Liver (tissue), 9 donors: Measurements from ENCODE around the gene PTCD1. TPM values are rescaled to one million over a fixed set of nuclear protein-coding genes. Genes with fewer than 3 reads are reported as not detected.

ENCODE experiments used
- DNase-seq: peaks from one replicate; pipeline ENCODE4 v3.0.0-alpha.2; 2017; ENCODE audit warnings: low spot score
- H3K27ac ChIP-seq, 2 donors: one replicate each; pipeline ENCODE4 v1.7.0; 2013; ENCODE audit warnings: inconsistent platforms in 2 of 2, low read length in 2 of 2, control low read depth in 1 of 2, low read depth in 1 of 2, mild to moderate bottlenecking in 1 of 2
- H3K27me3 ChIP-seq, 4 donors: one replicate each; pipeline versions ENCODE4 v1.6.1 to v1.7.0; 2013; ENCODE audit warnings: low read length in 3 of 4, inconsistent platforms in 1 of 4, mild to moderate bottlenecking in 1 of 4, moderate library complexity in 1 of 4; ENCODE audit not compliant: control insufficient read depth in 4 of 4, insufficient read depth in 4 of 4
- H3K36me3 ChIP-seq, 4 donors: one replicate each; pipeline versions ENCODE4 v1.6.1 to v1.7.0; 2013; ENCODE audit warnings: low read length in 3 of 4, mild to moderate bottlenecking in 3 of 4, low read depth in 1 of 4, moderate library complexity in 1 of 4; ENCODE audit not compliant: control insufficient read depth in 4 of 4, insufficient read depth in 3 of 4
- H3K4me1 ChIP-seq, 4 donors: one replicate each; pipeline versions ENCODE4 v1.6.1 to v1.7.0; 2013; ENCODE audit warnings: low read length in 3 of 4, mild to moderate bottlenecking in 3 of 4, moderate library complexity in 1 of 4; ENCODE audit not compliant: control insufficient read depth in 4 of 4, insufficient read depth in 4 of 4
- H3K4me3 ChIP-seq, 3 donors: one replicate each; pipeline versions ENCODE4 v1.6.1 to v1.7.0; 2013; ENCODE audit warnings: low read length in 3 of 3, control low read depth in 1 of 3, low read depth in 1 of 3, mild to moderate bottlenecking in 1 of 3
- H3K9ac ChIP-seq, 2 donors: one replicate each; pipeline ENCODE4 v1.7.0; 2013; ENCODE audit warnings: low read length in 2 of 2, mild to moderate bottlenecking in 2 of 2, moderate library complexity in 2 of 2, control low read depth in 1 of 2, low read depth in 1 of 2
- H3K9me3 ChIP-seq, 4 donors: one replicate each; pipeline versions ENCODE4 v1.6.1 to v1.7.0; 2013; ENCODE audit warnings: low read length in 3 of 4; ENCODE audit not compliant: control insufficient read depth in 4 of 4
- EGR1 ChIP-seq, 2 donors: IDR thresholded peaks; 2 replicates each; pipeline ENCODE4 v1.6.1; 2016 to 2018; ENCODE audit warnings: antibody characterized with exemption in 2 of 2, low read depth in 2 of 2
- FOXA1 ChIP-seq: IDR thresholded peaks from 2 replicates; pipeline ENCODE4 v1.6.1; 2016; ENCODE audit warnings: antibody characterized with exemption
- FOXA2 ChIP-seq: IDR thresholded peaks from 2 replicates; pipeline ENCODE4 v1.6.1; 2016; ENCODE audit warnings: antibody characterized with exemption
- GABPA ChIP-seq, 2 donors: IDR thresholded peaks in 1 of 2; conservative IDR thresholded peaks in 1 of 2; 2 replicates each; pipeline ENCODE4 v1.6.1; 2016; ENCODE audit warnings: antibody characterized with exemption in 2 of 2, mild to moderate bottlenecking in 1 of 2, moderate library complexity in 1 of 2
- HNF4A ChIP-seq, 2 donors: conservative IDR thresholded peaks; 2 replicates each; pipeline ENCODE4 v1.6.1; 2016; ENCODE audit warnings: antibody characterized with exemption in 2 of 2, mild to moderate bottlenecking in 2 of 2
- HNF4G ChIP-seq: IDR thresholded peaks from 2 replicates; pipeline ENCODE4 v1.6.1; 2016; ENCODE audit warnings: antibody characterized with exemption
- RAD21 ChIP-seq, 2 donors: IDR thresholded peaks; 2 replicates each; pipeline ENCODE4 v1.6.1; 2016; ENCODE audit warnings: antibody characterized with exemption in 2 of 2, mild to moderate bottlenecking in 2 of 2
- RXRA ChIP-seq, 2 donors: IDR thresholded peaks; 2 replicates each; pipeline ENCODE4 v1.6.1; 2017 to 2018; ENCODE audit warnings: antibody characterized with exemption in 2 of 2, mild to moderate bottlenecking in 1 of 2
- SP1 ChIP-seq: IDR thresholded peaks from 2 replicates; pipeline ENCODE4 v1.6.1; 2018; ENCODE audit warnings: antibody characterized with exemption, mild to moderate bottlenecking
- TAF1 ChIP-seq: conservative IDR thresholded peaks from 2 replicates; pipeline ENCODE4 v1.6.1; 2016; ENCODE audit warnings: antibody characterized with exemption, mild to moderate bottlenecking
- YY1 ChIP-seq: IDR thresholded peaks from 2 replicates; pipeline ENCODE4 v1.6.1; 2016; ENCODE audit warnings: antibody characterized with exemption, mild to moderate bottlenecking
- WGBS: extraction: QIAGEN DNeasy Blood & Tissue Kit; methylation state at CpG from one replicate; pipeline ENCODE4 v1.1.7; 2013; 5-methylcytosine and 5-hydroxymethylcytosine counted together
- polyA plus RNA-seq, 2 donors: library from polyadenylated mRNA; stranded (reverse) in 1 of 2; unstranded in 1 of 2; fragments of 200-250 nt in 1 of 2; fragments of >200 nt in 1 of 2; fragmentation: Nextera tagmentation in 1 of 2; extraction: Ambion mirVana in 1 of 2; gene quantifications; one replicate each; pipeline versions ENCODE4 v1.2.1 to v1.2.3, GENCODE V29; 2013 to 2015
- total RNA-seq, 2 donors: library from RNA; depleted of rRNA; stranded (reverse); fragments of >200 nt; gene quantifications; one replicate each; pipeline ENCODE4 v1.2.3, GENCODE V29; 2014
- TF ChIP-seq, protein P1 (sequence below): IDR thresholded peaks from 2 replicates; pipeline ENCODE4 v1.6.1; 2016; ENCODE audit warnings: antibody characterized with exemption, mild to moderate bottlenecking
- TF ChIP-seq, protein P2 (sequence below): IDR thresholded peaks from 2 replicates; pipeline ENCODE4 v1.6.1; 2016; ENCODE audit warnings: antibody characterized with exemption
- TF ChIP-seq, protein P3 (sequence below): fragments of 150-350 bp; IDR thresholded peaks from 2 replicates; pipeline ENCODE4 v1.5.1; 2017; ENCODE audit warnings: improper control_type of control experiment, low read depth, low read length; ENCODE audit not compliant: missing input control
- TF ChIP-seq, protein P4 (sequence below): IDR thresholded peaks from 2 replicates; pipeline ENCODE4 v1.6.1; 2016; ENCODE audit warnings: antibody characterized with exemption
- donor health status: healthy.
- donor health status: healthy.
- donor health status: healthy.
- donor health status: healthy.
- donor health status: healthy.

The PTCD1 gene
- total and polyA plus RNA-seq, 4 donors: 3.1 to 4.3 (median 3.8) TPM

DNA sequence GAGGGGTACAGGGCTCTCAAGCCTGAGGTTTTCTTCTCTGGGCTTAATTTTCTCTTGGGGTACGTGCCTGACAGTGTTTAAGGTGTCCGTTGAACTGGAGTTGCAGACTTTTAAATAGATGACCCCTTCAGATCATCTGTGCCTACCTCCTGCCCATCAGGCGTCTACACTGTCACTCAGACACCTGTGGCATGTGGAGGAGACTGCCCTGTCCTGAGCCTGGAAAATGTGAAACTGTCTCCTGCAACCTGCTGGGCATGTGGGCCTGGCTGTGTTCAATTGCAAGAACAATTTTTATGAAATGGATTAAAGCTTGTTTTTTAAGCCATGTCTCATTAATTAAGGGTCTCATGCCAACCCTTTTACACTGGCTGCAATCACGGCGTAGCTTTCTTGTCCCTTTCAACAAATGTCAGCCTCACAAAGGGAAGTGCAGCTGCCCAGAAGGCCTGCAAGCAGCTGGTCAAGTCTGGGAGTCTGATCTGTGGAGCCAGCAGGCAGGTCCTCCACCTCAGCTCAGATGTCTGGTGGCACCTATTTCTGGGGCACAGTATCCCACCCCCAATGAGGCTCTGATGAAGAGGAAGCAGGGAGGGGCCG is 18.6 kb upstream of the PTCD1 start:
- WGBS: 89% methylated on average over 6 of the region's 6 CpGs
- H3K4me1 ChIP-seq: no peaks in the 10 kb centered on the region
- TF ChIP-seq FOXA2 (no peak), HNF4G (no peak), RXRA (IDR thresholded peaks at IDR 0.05) (no peak), YY1 (no peak)
- TF ChIP-seq, protein P1, sequence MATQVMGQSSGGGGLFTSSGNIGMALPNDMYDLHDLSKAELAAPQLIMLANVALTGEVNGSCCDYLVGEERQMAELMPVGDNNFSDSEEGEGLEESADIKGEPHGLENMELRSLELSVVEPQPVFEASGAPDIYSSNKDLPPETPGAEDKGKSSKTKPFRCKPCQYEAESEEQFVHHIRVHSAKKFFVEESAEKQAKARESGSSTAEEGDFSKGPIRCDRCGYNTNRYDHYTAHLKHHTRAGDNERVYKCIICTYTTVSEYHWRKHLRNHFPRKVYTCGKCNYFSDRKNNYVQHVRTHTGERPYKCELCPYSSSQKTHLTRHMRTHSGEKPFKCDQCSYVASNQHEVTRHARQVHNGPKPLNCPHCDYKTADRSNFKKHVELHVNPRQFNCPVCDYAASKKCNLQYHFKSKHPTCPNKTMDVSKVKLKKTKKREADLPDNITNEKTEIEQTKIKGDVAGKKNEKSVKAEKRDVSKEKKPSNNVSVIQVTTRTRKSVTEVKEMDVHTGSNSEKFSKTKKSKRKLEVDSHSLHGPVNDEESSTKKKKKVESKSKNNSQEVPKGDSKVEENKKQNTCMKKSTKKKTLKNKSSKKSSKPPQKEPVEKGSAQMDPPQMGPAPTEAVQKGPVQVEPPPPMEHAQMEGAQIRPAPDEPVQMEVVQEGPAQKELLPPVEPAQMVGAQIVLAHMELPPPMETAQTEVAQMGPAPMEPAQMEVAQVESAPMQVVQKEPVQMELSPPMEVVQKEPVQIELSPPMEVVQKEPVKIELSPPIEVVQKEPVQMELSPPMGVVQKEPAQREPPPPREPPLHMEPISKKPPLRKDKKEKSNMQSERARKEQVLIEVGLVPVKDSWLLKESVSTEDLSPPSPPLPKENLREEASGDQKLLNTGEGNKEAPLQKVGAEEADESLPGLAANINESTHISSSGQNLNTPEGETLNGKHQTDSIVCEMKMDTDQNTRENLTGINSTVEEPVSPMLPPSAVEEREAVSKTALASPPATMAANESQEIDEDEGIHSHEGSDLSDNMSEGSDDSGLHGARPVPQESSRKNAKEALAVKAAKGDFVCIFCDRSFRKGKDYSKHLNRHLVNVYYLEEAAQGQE: no peak
- TF ChIP-seq, protein P2, sequence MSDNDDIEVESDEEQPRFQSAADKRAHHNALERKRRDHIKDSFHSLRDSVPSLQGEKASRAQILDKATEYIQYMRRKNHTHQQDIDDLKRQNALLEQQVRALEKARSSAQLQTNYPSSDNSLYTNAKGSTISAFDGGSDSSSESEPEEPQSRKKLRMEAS: no peak
- TF ChIP-seq, protein P3, sequence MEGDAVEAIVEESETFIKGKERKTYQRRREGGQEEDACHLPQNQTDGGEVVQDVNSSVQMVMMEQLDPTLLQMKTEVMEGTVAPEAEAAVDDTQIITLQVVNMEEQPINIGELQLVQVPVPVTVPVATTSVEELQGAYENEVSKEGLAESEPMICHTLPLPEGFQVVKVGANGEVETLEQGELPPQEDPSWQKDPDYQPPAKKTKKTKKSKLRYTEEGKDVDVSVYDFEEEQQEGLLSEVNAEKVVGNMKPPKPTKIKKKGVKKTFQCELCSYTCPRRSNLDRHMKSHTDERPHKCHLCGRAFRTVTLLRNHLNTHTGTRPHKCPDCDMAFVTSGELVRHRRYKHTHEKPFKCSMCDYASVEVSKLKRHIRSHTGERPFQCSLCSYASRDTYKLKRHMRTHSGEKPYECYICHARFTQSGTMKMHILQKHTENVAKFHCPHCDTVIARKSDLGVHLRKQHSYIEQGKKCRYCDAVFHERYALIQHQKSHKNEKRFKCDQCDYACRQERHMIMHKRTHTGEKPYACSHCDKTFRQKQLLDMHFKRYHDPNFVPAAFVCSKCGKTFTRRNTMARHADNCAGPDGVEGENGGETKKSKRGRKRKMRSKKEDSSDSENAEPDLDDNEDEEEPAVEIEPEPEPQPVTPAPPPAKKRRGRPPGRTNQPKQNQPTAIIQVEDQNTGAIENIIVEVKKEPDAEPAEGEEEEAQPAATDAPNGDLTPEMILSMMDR: no peak
- no peak for DNase-seq
- no peak overlapping the region for H3K4me3 ChIP-seq
- H3K27ac ChIP-seq: no peak overlapping the region
- no peaks in the 10 kb centered on the region for H3K9me3 ChIP-seq
- no peak overlapping the region for H3K9ac ChIP-seq
- peaks cover 27 to 68% (median 36%) of the 10 kb centered on the region in 4 donors for H3K36me3 ChIP-seq
- no peaks in the 10 kb centered on the region for H3K27me3 ChIP-seq

DNA sequence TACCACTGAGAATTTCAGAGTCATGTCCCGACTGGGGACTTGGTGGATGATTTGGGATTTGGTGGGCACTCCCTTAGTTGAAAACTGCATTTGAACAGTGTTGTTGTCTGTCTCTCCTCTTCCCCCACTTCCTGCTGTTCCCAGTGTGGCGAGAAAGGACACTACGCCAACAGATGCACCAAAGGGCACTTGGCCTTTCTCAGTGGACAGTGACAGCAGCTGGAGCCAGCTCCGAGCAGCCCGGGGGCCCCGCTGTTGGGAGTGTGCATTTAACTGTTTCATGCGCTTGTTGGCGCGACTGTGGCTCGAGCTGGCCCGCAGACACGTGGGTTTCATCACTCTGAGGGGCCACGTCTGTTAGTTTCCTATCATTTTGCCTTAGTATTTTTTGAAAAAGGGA is 17.7 kb upstream of the PTCD1 start:
- H3K9me3 ChIP-seq: no peaks in the 10 kb centered on the region
- no peak overlapping the region for H3K27ac ChIP-seq
- peaks cover 27 to 75% (median 38%) of the 10 kb centered on the region in 4 donors for H3K36me3 ChIP-seq
- WGBS: 73% methylated on average over 13 of the region's 13 CpGs
- no peaks in the 10 kb centered on the region for H3K4me1 ChIP-seq
- no peaks in the 10 kb centered on the region for H3K27me3 ChIP-seq
- TF ChIP-seq FOXA1 (no peak), HNF4G (no peak), RXRA (IDR thresholded peaks at IDR 0.05) (no peak), EGR1 (IDR thresholded peaks at IDR 0.05; ENCODE audit: low read depth in 2 of 2) (no peak), HNF4A (conservative IDR thresholded peaks at IDR 0.05) (no peak), YY1 (no peak), GABPA (IDR thresholded peaks at IDR 0.05 in 1 of 2, conservative IDR thresholded peaks at IDR 0.05 in 1 of 2) (no peak), TAF1 (no peak), SP1 (no peak), RAD21 (IDR thresholded peaks at IDR 0.05) (no peak)
- TF ChIP-seq, protein P1: no peak
- TF ChIP-seq, protein P4, sequence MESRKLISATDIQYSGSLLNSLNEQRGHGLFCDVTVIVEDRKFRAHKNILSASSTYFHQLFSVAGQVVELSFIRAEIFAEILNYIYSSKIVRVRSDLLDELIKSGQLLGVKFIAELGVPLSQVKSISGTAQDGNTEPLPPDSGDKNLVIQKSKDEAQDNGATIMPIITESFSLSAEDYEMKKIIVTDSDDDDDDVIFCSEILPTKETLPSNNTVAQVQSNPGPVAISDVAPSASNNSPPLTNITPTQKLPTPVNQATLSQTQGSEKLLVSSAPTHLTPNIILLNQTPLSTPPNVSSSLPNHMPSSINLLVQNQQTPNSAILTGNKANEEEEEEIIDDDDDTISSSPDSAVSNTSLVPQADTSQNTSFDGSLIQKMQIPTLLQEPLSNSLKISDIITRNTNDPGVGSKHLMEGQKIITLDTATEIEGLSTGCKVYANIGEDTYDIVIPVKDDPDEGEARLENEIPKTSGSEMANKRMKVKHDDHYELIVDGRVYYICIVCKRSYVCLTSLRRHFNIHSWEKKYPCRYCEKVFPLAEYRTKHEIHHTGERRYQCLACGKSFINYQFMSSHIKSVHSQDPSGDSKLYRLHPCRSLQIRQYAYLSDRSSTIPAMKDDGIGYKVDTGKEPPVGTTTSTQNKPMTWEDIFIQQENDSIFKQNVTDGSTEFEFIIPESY: no peak
- TF ChIP-seq, protein P2: no peak
- TF ChIP-seq, protein P3: no peak
- no peak for DNase-seq
- no peak overlapping the region for H3K4me3 ChIP-seq
- no peak overlapping the region for H3K9ac ChIP-seq
